ENCODE data around the gene HOXD13. TPM values are rescaled to one million over a fixed set of nuclear protein-coding genes. Genes with fewer than 3 reads are reported as not detected.

HOXD13 gene
- total and polyA plus RNA-seq, 2 experiments from 2014 or later = not detected

DNA sequence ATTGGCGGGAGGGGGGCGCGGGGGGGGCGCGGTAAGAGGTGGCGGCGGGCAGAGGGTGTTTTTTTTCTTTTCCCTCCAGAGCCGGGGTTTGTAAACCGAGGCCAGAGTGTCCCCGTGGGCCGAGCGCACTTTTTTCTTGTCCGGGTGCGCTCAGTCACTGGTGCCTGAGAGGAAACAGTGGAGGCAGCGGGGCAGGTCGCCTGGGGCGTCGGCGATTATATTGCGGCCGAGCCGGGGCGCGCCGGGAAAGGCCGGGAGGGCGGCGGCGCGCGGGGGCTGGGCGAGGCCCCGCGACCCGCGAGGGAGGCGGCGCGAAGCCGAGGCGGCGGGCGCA lies 37.3 kb downstream of the HOXD13 start:
- H3K4me2 ChIP-seq = peak overlapping the region; percentile 75; the same call in 1 of the 2 replicates
- Mint-ChIP-seq H3K36me3 (ENCODE audit: low read depth) (no peaks in the 10 kb centered on the region), H3K27ac (no peak overlapping the region), H3K9me3 (peaks cover 7% of the 10 kb centered on the region; the same call in 2 of the 3 replicates), H3K4me1 (peaks cover 23% of the 10 kb centered on the region), H3K4me3 (peak overlapping the region; percentile 53; the same call in 1 of the 3 replicates), H3K27me3 (ENCODE audit: insufficient read depth, low read depth, poor library complexity) (peaks cover 96% of the 10 kb centered on the region)
- H3F3A ChIP-seq (replicated peaks; ENCODE audit: low read depth) = peaks cover 72% of the 10 kb centered on the region
- peaks cover 47% of the 10 kb centered on the region for H4K20me1 ChIP-seq (replicated peaks; ENCODE audit: insufficient read depth)
- no peaks in the 10 kb centered on the region for H3K79me2 ChIP-seq (replicated peaks; ENCODE audit: insufficient read depth)
- H3K4me1 ChIP-seq (ENCODE audit: insufficient read depth) = peaks cover 22% of the 10 kb centered on the region
- H3K27ac ChIP-seq (ENCODE audit: low read depth) = no peak overlapping the region
- DNase-seq (ENCODE audit: low spot score) = no peak
- H3K36me3 ChIP-seq (ENCODE audit: insufficient read depth) = no peaks in the 10 kb centered on the region
- H3K4me3 ChIP-seq = peak overlapping the region; percentile 47; the same call in 1 of the 2 replicates
- peaks cover 100% of the 10 kb centered on the region for H3K27me3 ChIP-seq (ENCODE audit: insufficient read depth)
- no peaks in the 10 kb centered on the region for H3K9me2 ChIP-seq (ENCODE audit: insufficient read depth)
- H2AFZ ChIP-seq = no peak overlapping the region
- no peak; the same call in 2 of the 3 replicates for ATAC-seq
- no peak for TF ChIP-seq JUNB (IDR thresholded peaks at IDR 0.05; ENCODE audit: unreplicated experiment)
- TF ChIP-seq, protein P1, sequence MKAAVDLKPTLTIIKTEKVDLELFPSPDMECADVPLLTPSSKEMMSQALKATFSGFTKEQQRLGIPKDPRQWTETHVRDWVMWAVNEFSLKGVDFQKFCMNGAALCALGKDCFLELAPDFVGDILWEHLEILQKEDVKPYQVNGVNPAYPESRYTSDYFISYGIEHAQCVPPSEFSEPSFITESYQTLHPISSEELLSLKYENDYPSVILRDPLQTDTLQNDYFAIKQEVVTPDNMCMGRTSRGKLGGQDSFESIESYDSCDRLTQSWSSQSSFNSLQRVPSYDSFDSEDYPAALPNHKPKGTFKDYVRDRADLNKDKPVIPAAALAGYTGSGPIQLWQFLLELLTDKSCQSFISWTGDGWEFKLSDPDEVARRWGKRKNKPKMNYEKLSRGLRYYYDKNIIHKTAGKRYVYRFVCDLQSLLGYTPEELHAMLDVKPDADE (IDR thresholded peaks at IDR 0.05) = no peak
- TF ChIP-seq ZNF331 (CRISPR knock-in tag; IDR thresholded peaks at IDR 0.05; ENCODE audit: low read depth) = no peak
- no peak for TF ChIP-seq STAT1 (IDR thresholded peaks at IDR 0.05; ENCODE audit: unreplicated experiment)
- TF ChIP-seq, protein P2, sequence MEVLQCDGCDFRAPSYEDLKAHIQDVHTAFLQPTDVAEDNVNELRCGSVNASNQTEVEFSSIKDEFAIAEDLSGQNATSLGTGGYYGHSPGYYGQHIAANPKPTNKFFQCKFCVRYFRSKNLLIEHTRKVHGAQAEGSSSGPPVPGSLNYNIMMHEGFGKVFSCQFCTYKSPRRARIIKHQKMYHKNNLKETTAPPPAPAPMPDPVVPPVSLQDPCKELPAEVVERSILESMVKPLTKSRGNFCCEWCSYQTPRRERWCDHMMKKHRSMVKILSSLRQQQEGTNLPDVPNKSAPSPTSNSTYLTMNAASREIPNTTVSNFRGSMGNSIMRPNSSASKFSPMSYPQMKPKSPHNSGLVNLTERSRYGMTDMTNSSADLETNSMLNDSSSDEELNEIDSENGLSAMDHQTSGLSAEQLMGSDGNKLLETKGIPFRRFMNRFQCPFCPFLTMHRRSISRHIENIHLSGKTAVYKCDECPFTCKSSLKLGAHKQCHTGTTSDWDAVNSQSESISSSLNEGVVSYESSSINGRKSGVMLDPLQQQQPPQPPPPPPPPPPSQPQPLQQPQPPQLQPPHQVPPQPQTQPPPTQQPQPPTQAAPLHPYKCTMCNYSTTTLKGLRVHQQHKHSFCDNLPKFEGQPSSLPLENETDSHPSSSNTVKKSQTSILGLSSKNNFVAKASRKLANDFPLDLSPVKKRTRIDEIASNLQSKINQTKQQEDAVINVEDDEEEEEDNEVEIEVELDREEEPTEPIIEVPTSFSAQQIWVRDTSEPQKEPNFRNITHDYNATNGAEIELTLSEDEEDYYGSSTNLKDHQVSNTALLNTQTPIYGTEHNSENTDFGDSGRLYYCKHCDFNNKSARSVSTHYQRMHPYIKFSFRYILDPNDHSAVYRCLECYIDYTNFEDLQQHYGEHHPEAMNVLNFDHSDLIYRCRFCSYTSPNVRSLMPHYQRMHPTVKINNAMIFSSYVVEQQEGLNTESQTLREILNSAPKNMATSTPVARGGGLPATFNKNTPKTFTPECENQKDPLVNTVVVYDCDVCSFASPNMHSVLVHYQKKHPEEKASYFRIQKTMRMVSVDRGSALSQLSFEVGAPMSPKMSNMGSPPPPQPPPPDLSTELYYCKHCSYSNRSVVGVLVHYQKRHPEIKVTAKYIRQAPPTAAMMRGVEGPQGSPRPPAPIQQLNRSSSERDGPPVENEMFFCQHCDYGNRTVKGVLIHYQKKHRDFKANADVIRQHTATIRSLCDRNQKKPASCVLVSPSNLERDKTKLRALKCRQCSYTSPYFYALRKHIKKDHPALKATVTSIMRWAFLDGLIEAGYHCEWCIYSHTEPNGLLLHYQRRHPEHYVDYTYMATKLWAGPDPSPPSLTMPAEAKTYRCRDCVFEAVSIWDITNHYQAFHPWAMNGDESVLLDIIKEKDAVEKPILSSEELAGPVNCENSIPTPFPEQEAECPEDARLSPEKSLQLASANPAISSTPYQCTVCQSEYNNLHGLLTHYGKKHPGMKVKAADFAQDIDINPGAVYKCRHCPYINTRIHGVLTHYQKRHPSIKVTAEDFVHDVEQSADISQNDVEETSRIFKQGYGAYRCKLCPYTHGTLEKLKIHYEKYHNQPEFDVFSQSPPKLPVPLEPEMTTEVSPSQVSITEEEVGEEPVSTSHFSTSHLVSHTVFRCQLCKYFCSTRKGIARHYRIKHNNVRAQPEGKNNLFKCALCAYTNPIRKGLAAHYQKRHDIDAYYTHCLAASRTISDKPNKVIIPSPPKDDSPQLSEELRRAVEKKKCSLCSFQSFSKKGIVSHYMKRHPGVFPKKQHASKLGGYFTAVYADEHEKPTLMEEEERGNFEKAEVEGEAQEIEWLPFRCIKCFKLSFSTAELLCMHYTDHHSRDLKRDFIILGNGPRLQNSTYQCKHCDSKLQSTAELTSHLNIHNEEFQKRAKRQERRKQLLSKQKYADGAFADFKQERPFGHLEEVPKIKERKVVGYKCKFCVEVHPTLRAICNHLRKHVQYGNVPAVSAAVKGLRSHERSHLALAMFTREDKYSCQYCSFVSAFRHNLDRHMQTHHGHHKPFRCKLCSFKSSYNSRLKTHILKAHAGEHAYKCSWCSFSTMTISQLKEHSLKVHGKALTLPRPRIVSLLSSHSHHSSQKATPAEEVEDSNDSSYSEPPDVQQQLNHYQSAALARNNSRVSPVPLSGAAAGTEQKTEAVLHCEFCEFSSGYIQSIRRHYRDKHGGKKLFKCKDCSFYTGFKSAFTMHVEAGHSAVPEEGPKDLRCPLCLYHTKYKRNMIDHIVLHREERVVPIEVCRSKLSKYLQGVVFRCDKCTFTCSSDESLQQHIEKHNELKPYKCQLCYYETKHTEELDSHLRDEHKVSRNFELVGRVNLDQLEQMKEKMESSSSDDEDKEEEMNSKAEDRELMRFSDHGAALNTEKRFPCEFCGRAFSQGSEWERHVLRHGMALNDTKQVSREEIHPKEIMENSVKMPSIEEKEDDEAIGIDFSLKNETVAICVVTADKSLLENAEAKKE (CRISPR knock-in tag; IDR thresholded peaks at IDR 0.05) = no peak
- TF ChIP-seq, protein P3, sequence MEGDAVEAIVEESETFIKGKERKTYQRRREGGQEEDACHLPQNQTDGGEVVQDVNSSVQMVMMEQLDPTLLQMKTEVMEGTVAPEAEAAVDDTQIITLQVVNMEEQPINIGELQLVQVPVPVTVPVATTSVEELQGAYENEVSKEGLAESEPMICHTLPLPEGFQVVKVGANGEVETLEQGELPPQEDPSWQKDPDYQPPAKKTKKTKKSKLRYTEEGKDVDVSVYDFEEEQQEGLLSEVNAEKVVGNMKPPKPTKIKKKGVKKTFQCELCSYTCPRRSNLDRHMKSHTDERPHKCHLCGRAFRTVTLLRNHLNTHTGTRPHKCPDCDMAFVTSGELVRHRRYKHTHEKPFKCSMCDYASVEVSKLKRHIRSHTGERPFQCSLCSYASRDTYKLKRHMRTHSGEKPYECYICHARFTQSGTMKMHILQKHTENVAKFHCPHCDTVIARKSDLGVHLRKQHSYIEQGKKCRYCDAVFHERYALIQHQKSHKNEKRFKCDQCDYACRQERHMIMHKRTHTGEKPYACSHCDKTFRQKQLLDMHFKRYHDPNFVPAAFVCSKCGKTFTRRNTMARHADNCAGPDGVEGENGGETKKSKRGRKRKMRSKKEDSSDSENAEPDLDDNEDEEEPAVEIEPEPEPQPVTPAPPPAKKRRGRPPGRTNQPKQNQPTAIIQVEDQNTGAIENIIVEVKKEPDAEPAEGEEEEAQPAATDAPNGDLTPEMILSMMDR (conservative IDR thresholded peaks at IDR 0.05; ENCODE audit: low read depth in 2 of 2) = no peak
- TF ChIP-seq CREB1 (CRISPR knock-in tag; IDR thresholded peaks at IDR 0.05; ENCODE audit: low read depth) = no peak
- TF ChIP-seq POLR2AphosphoS5 (IDR thresholded peaks at IDR 0.05; ENCODE audit: low read depth) = no peak
- TF ChIP-seq, protein P4, sequence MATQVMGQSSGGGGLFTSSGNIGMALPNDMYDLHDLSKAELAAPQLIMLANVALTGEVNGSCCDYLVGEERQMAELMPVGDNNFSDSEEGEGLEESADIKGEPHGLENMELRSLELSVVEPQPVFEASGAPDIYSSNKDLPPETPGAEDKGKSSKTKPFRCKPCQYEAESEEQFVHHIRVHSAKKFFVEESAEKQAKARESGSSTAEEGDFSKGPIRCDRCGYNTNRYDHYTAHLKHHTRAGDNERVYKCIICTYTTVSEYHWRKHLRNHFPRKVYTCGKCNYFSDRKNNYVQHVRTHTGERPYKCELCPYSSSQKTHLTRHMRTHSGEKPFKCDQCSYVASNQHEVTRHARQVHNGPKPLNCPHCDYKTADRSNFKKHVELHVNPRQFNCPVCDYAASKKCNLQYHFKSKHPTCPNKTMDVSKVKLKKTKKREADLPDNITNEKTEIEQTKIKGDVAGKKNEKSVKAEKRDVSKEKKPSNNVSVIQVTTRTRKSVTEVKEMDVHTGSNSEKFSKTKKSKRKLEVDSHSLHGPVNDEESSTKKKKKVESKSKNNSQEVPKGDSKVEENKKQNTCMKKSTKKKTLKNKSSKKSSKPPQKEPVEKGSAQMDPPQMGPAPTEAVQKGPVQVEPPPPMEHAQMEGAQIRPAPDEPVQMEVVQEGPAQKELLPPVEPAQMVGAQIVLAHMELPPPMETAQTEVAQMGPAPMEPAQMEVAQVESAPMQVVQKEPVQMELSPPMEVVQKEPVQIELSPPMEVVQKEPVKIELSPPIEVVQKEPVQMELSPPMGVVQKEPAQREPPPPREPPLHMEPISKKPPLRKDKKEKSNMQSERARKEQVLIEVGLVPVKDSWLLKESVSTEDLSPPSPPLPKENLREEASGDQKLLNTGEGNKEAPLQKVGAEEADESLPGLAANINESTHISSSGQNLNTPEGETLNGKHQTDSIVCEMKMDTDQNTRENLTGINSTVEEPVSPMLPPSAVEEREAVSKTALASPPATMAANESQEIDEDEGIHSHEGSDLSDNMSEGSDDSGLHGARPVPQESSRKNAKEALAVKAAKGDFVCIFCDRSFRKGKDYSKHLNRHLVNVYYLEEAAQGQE (IDR thresholded peaks at IDR 0.05; ENCODE audit: unreplicated experiment) = no peak
- TF ChIP-seq ZNF114 (CRISPR knock-in tag; IDR thresholded peaks at IDR 0.05) = no peak
- TF ChIP-seq NANOG (IDR thresholded peaks at IDR 0.05; ENCODE audit: borderline replicate concordance) = no peak
- no peak for TF ChIP-seq EZH2 (IDR thresholded peaks at IDR 0.05; ENCODE audit: low read depth, unreplicated experiment)
- no peak for TF ChIP-seq EZH2phosphoT487 (IDR thresholded peaks at IDR 0.05; ENCODE audit: unreplicated experiment)
